ENCODE data around the gene RALGDS. TPM values are rescaled to one million over a fixed set of nuclear protein-coding genes. Genes with fewer than 3 reads are reported as not detected.

The RALGDS gene
- total and polyA plus RNA-seq, 2 of the 4 experiments (the other 2 are of a cell fraction), result 13.1 to 36.9 TPM

- TF ChIP-seq CTCF (conservative IDR thresholded peaks at IDR 0.05; ENCODE audit: low read depth, low read length) (no peak), FOS (IDR thresholded peaks at IDR 0.05; ENCODE audit: low read depth, low read length) (no peak), RAD21 (IDR thresholded peaks at IDR 0.05; ENCODE audit: low read length) (no peak), MXI1 (IDR thresholded peaks at IDR 0.05; ENCODE audit: borderline replicate concordance, low read depth, low read length) (no peak), CHD1 (IDR thresholded peaks at IDR 0.05; ENCODE audit: low read depth, low read length) (no peak), CEBPB (IDR thresholded peaks at IDR 0.05; ENCODE audit: low read depth, low read length) (no peak)
Measured at GRCh38 chr9:133143639-133144141, 22.6 kb upstream of the RALGDS start (continued).

Data from IMR-90 (cell line).